LoVo (cell line): ENCODE results near the gene MRS2.
A peak's percentile ranks its signal among the peaks of the same experiment; 100 is the strongest.

Experiments
- DNase-seq: peaks from one replicate; pipeline ENCODE4 v3.0.0-alpha.2; 2016; ENCODE audit warnings: low spot score

Gene MRS2

DNA sequence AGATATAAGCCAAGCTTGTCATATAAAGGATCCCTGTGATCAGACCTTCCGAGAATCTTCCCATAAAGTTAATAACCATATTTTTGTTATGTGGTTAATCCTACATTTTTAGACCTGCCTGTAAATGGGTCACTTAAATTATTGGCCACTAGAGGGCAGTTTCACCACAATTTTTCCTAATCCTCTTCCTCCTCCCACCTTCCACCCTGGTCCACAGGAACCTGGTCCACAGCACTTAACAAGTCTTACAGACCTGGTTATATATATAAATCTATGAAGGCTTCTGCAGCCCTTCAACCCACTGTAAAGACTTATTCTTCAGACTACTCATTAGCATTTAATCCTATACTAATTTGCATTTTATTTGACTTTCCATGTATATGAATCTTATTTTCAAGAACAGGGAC is 28.3 kb downstream of the MRS2 start:
- peak; percentile 38 for DNase-seq

DNA sequence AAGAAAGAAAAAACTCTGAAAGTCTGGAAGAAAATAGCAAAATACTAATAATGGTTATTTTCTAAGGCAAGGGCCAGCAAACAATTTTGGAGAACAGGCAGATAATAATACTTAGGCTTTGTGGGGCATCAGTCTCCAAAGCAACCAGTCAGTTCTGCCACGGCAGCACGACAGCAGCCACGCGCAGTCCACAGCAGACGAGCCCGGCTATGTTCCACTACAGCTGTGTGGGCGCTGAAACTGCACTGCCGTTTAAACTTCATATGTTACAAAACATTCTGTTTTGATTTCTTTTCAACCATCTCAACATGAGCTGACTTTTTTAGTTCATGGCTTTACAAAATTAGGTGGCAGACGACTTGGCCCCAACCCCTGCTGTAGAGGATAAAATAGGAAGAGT is 29.9 kb downstream of the MRS2 start:
- DNase-seq: no peak

DNA sequence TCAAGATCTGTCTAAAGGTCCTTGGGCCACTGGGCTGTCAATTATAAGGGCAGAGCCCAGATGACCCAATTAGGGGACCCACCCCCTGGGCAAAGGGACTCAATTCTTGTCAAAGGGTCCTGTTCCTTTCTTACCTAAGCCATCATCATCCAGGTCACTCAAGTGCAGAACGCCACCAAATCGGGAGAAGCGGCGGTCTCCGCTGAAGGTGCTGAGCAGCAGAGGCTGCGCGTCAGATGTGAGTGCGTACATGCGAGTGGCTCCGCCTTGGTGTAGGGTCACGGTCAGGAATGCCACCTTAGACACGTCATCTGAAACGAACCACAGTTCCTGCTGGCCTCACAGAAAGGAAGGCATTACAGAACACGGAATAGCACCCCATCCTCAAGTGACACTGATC is 34.2 kb downstream of the MRS2 start:
- no peak for DNase-seq

DNA sequence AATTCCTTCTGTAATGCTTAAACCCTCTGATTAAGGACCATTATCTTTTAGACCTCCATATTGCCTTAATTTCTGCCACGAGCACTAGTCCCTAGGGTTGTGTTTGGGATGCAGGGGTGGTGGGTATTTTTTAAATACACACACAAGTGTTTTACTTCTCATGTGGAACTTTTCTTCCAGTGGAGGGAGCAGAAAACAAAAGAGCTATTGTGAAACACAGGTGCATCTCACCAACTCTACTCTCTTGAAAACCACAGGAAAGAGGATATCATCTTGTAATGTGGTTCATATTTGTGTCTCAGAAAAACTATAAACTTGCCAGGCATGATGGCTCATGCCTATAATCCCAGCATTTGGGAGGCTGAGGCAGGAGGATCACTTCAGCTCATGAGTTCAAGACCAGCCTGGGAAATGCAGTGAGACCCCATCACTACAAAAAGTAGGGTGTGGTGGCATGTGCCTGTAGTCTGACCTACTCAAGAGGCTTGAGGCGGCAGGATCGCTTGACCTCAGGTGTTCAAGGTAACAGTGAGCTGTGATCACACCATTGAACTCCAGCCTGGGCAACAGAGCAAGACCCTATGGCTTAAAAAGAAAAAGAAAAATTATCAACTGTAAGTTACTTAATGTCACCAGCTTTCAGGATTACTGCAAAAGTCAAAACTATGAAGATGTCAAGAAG is 37.3 kb downstream of the MRS2 start:
- no peak for DNase-seq

DNA sequence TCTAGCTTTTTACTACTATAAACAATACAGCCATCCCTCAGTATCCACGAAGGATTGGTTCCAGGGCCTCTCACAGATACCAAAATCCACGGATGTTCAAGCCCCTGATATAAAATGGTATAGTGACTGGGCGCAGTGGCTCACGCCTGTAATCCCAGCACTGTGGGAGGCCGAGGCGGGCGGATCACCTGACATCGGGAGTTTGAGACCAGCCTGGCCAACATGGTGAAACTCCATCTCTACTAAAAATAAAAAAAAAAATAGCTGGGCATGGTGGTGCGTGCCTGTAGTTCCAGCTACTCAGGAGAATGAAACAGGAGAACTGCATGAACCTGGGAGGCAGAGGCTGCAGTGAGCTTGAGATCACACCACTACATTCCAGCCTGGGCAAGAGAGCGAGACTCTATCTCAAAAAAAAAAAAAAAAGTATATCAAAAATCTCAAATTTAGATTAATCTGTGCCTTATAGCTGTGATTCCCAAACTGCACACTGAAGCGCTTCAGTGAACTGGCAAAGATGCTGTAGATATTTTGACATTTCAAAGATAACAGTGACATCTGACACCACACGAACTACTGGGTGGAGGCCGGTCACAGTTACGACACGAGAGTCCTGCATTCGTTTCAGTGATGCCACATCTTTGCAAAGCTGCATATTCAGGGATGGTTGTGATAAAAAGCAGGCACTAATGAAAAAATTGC is 38.3 kb downstream of the MRS2 start:
- no peak for DNase-seq

DNA sequence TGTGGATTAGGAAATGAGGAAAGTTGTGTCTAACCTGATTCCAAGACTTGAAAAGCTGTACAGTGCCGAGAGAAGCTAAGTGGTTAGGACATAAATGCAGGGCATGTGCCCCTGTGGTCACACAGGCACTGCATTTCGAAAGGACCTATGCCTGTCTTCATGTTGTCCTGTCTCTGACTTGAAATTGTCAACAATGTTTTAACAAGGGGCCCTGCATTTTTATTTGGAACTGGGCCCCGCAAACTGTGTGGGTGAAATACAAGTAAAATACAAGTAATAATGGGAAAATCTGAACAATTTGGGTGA is 38.8 kb downstream of the MRS2 start:
- DNase-seq: no peak

DNA sequence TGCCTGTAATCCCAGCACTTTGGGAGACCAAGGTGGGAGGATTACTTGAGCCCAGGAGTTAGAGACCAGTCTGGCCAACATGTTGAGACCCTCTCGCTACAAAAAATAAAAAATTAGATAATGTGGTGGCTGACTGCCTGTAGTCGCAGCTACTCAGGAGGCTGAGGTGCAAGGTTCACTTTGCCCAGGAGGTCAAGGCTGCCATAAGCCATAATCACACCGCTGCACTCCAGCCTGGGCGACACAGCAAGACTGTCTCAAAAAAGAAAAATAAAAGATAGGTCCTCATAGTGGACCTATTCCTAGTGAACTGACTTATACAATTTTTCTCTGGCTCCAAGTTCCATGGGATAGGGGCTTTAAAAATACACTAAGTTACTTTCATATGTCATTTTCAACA is 41.9 kb downstream of the MRS2 start:
- no peak for DNase-seq

DNA sequence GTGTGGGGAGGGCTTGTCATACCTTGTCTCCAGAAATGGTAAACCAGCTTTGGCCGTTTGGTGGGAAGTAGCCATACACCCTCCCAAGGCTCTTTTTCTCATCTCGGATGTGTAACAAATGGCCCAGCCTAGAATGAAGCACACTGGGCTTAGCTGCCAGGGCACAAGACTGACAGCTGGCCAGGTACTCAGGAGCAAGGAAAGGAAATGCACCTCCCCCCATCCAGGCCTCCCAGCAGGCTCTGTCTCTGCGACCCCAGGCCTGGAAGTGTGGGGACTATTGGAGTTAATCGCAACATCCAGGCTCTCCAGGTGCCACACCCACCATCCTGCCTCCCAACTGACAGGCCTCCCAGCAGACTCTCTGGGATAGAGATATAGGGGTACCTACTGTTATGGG is 43.0 kb downstream of the MRS2 start:
- no peak for DNase-seq

DNA sequence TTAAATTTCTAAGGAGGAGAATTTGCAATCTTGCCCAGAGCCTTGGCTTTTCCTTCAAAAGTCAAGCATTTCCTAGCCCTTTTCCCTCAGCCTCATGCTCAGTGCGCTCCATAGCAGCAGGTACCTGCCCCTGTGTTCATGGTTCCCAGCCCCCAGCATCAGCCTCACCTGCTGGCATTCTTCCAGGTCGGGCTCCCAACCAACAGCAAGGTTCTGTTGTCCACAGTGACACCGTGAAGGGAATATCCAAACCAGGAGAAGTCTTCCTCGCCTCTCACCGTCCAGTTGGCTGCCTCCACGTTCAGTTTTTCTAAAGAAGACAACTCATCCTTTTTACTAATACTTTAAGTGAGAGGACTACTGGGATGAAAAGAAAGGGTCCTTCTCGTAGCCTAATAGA is 43.9 kb downstream of the MRS2 start:
- no peak for DNase-seq

DNA sequence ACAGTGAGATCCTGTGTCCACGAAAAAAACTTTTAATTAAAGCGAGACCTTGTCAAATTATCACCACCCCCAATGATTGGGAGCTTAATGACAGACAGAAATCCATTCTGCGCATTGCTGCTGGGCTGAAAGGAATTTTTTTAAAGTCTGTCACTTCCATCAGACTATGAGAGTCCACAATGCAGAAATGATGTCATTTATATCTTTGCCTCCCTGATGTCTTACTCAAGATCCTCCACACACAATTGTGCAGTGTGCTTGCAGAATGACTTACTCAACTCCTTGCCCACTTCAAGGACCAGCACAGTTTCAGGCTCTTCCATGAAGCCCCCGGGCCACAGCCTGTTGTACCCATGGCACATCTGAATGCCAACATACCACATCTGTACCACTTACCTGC is 45.7 kb downstream of the MRS2 start:
- no peak for DNase-seq

DNA sequence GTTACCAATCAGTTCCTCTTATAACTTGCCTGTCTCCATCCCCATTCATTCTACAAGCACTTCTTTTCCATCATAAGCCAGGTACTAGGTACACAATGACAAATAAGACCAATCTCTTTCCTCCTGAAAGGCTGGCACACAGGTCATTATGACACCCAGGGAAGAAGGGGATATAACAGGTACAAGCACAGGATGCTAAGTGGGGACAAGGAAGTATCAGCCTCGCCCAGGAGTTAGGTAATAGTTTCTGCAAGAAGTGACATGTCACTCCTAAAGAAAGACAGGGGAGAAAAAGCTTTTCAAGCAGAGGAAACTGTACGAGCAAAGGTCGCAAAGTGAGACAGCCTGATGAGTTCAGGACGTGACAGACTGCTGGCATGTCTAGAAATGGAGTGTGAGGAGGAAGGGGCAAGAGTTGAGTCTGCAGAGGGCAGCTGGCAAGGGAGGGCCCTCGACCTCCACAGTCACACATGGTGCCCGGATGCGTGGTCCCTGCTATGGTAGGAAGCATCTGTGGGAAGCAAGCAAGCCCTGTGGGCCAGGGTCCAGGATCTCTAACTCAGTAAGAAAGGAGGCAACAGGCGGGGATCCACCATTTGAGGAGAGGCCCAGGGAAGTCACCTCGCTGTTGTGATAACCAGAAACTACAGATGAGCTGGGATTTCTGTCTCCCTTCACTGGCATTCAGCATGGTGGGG is 46.2 kb downstream of the MRS2 start:
- DNase-seq: no peak

DNA sequence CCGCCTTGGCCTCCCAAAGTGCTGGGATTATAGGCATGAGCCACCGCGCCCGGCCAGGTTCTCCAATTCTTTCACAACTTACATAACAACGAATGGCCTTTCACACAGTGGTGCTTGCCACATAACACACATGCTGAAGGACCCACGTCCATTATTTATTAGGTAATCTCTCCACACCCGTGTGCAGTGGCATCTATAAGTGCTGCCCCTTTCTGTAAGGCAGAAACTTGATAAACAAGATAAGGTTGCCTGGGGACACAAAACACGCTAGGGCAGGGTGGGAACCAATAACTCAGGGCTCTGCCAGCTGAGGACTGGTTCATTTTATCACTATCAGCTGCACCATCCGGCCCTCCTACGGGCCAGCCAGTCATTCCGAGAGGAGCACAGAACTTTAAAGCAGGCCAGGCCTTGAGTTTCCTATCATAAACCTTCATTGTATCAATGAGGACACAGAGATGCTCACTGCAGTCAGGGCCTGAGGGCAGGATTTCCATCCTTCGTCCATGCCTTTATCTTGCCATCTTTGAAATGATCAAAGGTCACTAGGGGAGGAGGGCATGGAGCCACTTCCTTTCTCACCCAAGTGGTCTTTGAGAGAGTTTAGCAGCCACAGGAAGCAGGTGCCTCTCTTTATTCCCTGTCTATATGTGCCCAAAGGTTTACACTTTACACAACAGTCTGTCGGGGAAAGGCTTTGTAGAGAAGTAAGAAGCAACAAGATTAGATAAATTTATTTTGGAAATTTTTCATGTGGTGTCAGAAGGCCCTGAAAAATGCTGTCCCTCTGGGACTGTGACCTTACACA is 49.0 kb downstream of the MRS2 start:
- DNase-seq: no peak

DNA sequence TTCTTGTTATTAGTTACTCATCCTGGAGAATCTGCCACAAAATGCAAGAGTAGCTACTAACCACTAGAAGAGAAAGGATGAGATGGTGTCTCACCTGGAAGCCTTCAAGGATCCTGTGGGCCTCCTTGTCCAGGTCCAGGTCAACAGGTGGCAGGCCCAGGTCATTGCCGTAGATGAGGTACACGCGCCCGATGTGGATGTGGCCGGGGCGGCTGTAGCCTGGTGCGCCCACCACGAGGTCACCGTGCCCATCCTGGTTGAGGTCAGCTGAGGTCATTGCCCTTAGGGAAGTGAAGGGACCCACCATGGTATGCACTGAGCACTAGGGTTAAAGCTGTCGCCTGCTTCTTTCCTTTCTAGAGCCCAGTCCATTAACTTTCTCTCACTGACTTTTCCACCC is 51.2 kb downstream of the MRS2 start:
- DNase-seq: no peak

DNA sequence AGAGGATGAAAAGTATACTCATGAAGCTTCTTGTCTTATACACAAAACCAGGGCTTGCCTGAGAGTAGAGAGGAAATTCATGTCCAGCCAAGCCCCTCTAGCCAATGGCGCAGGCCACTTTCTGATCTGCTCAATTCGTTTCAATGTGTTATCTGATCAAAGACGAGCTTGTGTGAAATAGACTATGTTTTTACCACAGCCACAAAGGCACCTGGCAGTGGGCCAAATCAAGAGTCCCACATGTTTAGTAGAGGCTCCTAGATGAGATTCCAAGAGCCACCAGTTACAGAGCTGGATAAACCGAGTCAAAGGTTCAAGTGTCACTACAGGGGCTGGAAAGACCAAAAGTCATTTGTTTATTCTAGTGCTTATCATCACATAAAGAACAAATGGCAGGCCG is 51.7 kb downstream of the MRS2 start:
- no peak for DNase-seq

DNA sequence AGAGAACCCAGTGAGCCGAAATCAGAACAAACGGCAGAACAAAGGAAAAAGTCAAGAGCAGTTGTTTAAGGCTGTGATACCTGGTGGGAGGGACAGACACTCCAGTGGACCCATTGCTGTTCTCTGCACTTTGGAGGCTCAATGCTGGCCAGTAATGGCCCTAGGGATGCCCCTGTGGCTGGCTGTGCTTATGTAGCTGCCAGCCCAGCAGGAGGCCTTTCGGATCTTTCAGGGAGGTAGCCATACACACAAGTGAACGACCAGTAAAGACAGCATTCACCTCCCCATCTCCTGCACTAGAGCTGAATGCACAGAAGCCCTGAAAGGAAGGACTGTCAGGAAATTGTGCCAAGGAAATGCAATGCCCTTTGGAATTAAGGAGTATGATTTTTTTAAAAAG is 52.3 kb downstream of the MRS2 start:
- no peak for DNase-seq

DNA sequence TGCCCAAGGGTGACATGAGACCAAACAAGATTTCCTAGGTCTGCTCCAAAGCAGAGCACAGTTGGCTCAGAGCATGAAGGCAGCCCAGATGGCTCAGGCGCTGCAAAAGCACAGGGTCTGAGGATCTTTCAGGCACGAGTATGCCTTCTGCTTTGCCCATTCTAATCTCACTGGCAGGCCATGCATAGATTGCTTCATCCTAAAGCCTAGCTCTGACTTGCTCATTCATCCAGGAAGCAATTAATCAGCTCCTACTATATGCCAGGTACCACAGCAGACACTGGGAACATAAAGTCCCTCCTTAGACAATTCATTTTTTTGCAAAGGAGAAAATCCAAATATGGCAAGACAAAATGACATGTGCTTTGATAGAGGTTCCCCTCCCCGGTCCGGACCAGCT is 55.4 kb downstream of the MRS2 start:
- no peak for DNase-seq

DNA sequence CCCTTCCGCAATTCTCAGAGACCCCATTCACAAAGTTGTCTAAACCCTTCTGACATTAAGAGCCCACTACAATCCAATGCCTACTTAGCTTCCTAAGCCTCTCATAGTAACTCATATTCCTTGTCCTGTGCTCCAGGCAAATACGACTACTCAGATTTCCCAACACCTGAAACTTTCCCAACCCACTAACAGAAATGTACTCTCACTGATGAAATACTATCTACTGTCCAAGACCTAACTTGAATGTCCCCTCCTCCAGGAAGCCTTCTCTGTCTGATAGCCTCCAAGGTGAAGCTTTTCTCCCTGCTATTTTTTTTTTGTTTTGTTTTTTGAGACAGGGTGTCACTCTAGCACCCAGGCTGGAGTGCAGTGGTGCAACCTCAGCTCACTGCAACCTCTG is 56.2 kb downstream of the MRS2 start:
- DNase-seq: no peak

DNA sequence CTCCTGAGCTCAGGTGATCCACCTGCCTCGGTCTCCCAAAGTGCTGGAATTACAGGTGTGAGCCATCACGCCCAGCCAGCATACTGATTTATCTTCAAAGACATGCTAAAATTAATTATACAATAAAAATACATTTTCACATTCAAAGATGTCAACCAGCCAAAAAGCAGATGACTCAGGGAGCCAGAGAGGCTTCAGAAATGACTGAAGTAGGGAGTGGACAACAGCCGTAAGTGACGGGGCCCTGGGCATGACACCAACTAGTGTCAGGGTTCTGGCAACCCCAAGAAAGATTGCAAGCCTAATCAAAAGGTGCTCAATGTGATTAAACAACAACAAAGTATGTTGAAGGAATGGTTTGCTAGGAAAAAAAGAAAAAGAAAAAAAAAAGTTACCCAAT is 58.2 kb downstream of the MRS2 start:
- no peak for DNase-seq

DNA sequence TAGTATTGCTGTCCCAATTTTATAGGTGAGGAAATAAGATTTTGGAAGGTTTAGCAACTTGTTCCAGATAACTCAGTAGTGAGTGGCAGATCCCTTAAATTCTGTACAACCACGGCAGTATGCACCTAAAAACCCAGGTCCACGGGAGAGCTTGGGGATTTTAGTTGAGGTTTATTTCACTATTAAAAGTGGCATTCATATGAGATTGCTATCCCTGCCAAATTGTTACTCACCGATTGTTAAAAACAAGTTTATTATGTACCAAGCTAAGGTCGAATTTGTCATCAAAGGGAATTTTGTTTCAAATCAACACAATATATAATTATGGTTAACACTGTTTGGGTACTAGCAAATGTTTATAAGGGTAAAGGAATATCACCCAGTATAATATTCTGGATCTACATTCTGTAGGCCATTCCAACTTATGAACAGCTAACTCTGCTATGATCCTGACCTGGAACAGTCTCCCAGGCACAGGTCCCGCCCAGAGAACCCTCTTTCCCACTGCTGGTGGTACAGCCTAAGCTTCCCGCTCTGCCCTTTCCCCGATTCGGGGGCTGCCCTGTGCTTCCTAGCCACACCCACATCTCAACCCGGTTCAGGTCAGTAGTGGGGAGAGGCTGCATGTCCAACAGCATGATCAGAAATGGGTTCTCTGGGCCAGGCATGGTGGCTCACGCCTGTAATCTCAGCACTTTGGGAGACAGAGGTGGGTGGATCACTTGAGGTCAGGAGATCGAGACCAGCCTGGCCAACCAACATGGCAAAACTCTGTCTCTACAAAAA is 61.7 kb downstream of the MRS2 start:
- DNase-seq: no peak

DNA sequence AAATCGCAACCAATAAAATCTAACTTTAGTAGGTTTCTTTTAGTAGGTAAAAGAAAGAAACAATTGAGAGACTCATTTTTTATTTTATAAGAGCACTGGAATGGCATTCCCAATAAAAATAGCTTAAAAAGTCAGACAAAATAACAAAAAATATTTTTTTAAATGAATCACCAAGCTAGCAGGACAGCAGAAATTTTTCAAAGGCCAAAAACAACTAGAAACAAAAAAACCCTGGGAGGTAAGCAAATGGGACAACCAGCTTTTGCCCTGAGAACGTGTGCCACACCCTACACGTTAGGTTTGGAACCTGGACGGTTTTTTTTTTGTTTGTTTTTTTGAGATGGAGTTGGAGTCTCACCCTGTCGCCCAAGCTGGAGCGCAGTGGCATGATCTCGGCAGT is 67.1 kb downstream of the MRS2 start:
- DNase-seq: no peak

DNA sequence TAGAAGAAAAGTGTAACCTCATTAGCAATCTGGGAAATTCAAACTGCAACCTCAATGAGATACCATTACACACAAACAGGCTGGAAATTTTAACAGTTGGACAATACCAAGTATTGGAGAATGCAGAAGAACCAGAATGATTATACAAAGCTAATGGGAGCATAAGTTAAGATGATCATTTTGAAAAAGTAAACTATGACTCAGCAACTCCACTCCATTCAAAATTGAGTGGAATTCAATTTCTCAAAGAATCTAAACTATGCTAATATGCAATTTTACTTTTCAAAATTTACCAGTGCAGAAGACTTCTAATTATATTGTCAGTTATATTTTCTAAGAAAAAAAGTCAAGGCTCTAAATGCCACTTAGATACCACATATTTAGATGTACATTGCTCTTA is 69.4 kb downstream of the MRS2 start:
- no peak for DNase-seq
